Caco-2 (cell line): ENCODE data around the gene IL17RB. TPM values are rescaled to one million over a fixed set of nuclear protein-coding genes. Genes with fewer than 3 reads are reported as not detected.
A peak's percentile ranks its signal among the peaks of the same experiment; 100 is the strongest.

ENCODE experiments used
- BruUV-seq: library from RNA; stranded (reverse); fragments of 400-500 nt; replicated peaks from 2 replicates; lab custom pipeline; 2021; lab: Mats Ljungman, UMichigan
- CTCF ChIA-PET: fragments of 300-600 bp; sonication (Branson Sonifier 250); formaldehyde crosslinking; loops from one replicate; lab custom pipeline; 2022; ENCODE audit warnings: antibody characterized with exemption; lab: Charles Lee
- POLR2A ChIA-PET: fragments of 300-600 bp; sonication (Branson Sonifier 250); formaldehyde crosslinking; loops from one replicate; lab custom pipeline; 2022; ENCODE audit warnings: antibody characterized with exemption; lab: Charles Lee
- DNase-seq, 2 experiments: peaks; one replicate each; pipeline versions ENCODE4 v3.0.0 to v3.0.0-alpha.2; 2020 to 2022
- H3K27me3 ChIP-seq: replicated peaks from 2 replicates; pipeline ENCODE4 v1.6.0; 2011; ENCODE audit warnings: low read length; ENCODE audit not compliant: control insufficient read depth, insufficient read depth
- H3K36me3 ChIP-seq: 2 replicates; pipeline ENCODE4 v1.5.1; 2011; ENCODE audit warnings: low read length; ENCODE audit not compliant: control insufficient read depth, insufficient read depth
- H3K4me1 ChIP-seq: fragments of 250-450 bp; sonication (Bioruptor Pico); 2 replicates; pipeline ENCODE4 v1.5.1; 2020; ENCODE audit warnings: mild to moderate bottlenecking
- H3K4me3 ChIP-seq: 2 replicates; pipeline ENCODE4 v1.5.1; 2011; ENCODE audit warnings: low read depth, mild to moderate bottlenecking, control low read depth, low read length
- H3K9me3 ChIP-seq: fragments of 250-450 bp; sonication (Bioruptor Pico); 2 replicates; pipeline ENCODE4 v1.5.1; 2020; ENCODE audit warnings: mild to moderate bottlenecking, moderate library complexity
- H3K27ac Mint-ChIP-seq: one replicate; pipeline ENCODE4 v1.8.0; 2022; ENCODE audit warnings: mixed read lengths; ENCODE audit not compliant: unreplicated experiment
- H3K27me3 Mint-ChIP-seq: one replicate; pipeline ENCODE4 v1.8.0; 2022; ENCODE audit warnings: mixed read lengths; ENCODE audit not compliant: insufficient read depth, unreplicated experiment
- H3K36me3 Mint-ChIP-seq: one replicate; pipeline ENCODE4 v1.8.0; 2022; ENCODE audit warnings: mild to moderate bottlenecking, mixed read lengths; ENCODE audit not compliant: insufficient read depth, unreplicated experiment
- H3K4me1 Mint-ChIP-seq: one replicate; pipeline ENCODE4 v1.8.0; 2022; ENCODE audit warnings: low read depth, mixed read lengths; ENCODE audit not compliant: unreplicated experiment
- H3K4me3 Mint-ChIP-seq: one replicate; pipeline ENCODE4 v1.8.0; 2022; ENCODE audit warnings: mild to moderate bottlenecking, moderate library complexity, mixed read lengths; ENCODE audit not compliant: unreplicated experiment
- H3K9me3 Mint-ChIP-seq: one replicate; pipeline ENCODE4 v1.8.0; 2022; ENCODE audit warnings: mixed read lengths; ENCODE audit not compliant: unreplicated experiment
- CTCF ChIP-seq, 2 experiments: fragments of 200-600 bp in 1 of 2; IDR thresholded peaks; 1 replicate in 1 of 2; 2 replicates in 1 of 2; pipeline versions ENCODE4 v1.5.1 to v1.8.0; 2011 to 2022; ENCODE audit warnings: antibody characterized with exemption in 1 of 2, control low read depth in 1 of 2, inconsistent platforms in 1 of 2, low read depth in 1 of 2, low read length in 1 of 2, mild to moderate bottlenecking in 1 of 2, moderate library complexity in 1 of 2; ENCODE audit not compliant: insufficient read depth in 1 of 2, severe bottlenecking in 1 of 2, unreplicated experiment in 1 of 2
- intact Hi-C: fragments of 100-400 bp; cut with micrococcal nuclease; formaldehyde crosslinking; loops from one replicate; pipeline ENCODE4 v1.10.0; 2022; ENCODE audit not compliant: unreplicated experiment
- total RNA-seq: library from RNA; stranded (reverse); gene quantifications from 2 replicates; pipeline ENCODE4 v1.2.3, GENCODE V29; 2022

The IL17RB gene
- total RNA-seq, 1 experiment from 2014 or later, result 27.5 TPM

GRCh38 chr3:53805463-53806159 is 40.8 kb upstream of the IL17RB start:
- H3K4me3 Mint-ChIP-seq, result no peak overlapping the region
- peaks cover 25% of the 10 kb centered on the region for H3K4me1 ChIP-seq
- BruUV-seq, result no TSS peak
- H3K4me3 ChIP-seq, result no peak overlapping the region
- no peaks in the 10 kb centered on the region for H3K27me3 ChIP-seq
- peaks cover 20% of the 10 kb centered on the region for H3K4me1 Mint-ChIP-seq
- ChIA-PET CTCF (no interaction called here), POLR2A (no interaction called here)
- no peak for TF ChIP-seq CTCF (IDR thresholded peaks at IDR 0.05; ENCODE audit: insufficient read depth in 1 of 2, low read depth in 1 of 2, low read length in 1 of 2, severe bottlenecking in 1 of 2, unreplicated experiment in 1 of 2)
- H3K27me3 Mint-ChIP-seq, result no peaks in the 10 kb centered on the region
- no peaks in the 10 kb centered on the region for H3K9me3 ChIP-seq
- no peak overlapping the region for H3K27ac Mint-ChIP-seq
- intact Hi-C loops, result loop anchor here (2.0 kb wide), 1 partner anchor 77 kb away; no protein-coding TSS in a partner anchor
- no peaks in the 10 kb centered on the region for H3K9me3 Mint-ChIP-seq
- no peaks in the 10 kb centered on the region for H3K36me3 ChIP-seq
- no peak for DNase-seq
- no peaks in the 10 kb centered on the region for H3K36me3 Mint-ChIP-seq

GRCh38 chr3:53806182-53807116 is 39.9 kb upstream of the IL17RB start:
- CTCF ChIA-PET, result no interaction called here
- BruUV-seq, result no TSS peak
- DNase-seq, result no peak
- no peak for TF ChIP-seq CTCF (IDR thresholded peaks at IDR 0.05; ENCODE audit: insufficient read depth in 1 of 2, low read depth in 1 of 2, low read length in 1 of 2, severe bottlenecking in 1 of 2, unreplicated experiment in 1 of 2)
- no peaks in the 10 kb centered on the region for H3K27me3 ChIP-seq
- H3K4me1 ChIP-seq, result peaks cover 25% of the 10 kb centered on the region
- no peaks in the 10 kb centered on the region for H3K9me3 ChIP-seq
- POLR2A ChIA-PET, result no interaction called here
- peaks cover 5% of the 10 kb centered on the region for H3K36me3 Mint-ChIP-seq
- peaks cover 20% of the 10 kb centered on the region for H3K4me1 Mint-ChIP-seq
- no peak overlapping the region for H3K4me3 ChIP-seq
- H3K27ac Mint-ChIP-seq, result peak overlapping the region; percentile 36
- no peaks in the 10 kb centered on the region for H3K9me3 Mint-ChIP-seq
- no peak overlapping the region for H3K4me3 Mint-ChIP-seq
- intact Hi-C loops, result no loop called here
- no peaks in the 10 kb centered on the region for H3K27me3 Mint-ChIP-seq
- H3K36me3 ChIP-seq, result no peaks in the 10 kb centered on the region

GRCh38 chr3:53807117-53807810 is 39.1 kb upstream of the IL17RB start:
- Histone ChIP-seq H3K27me3 (no peaks in the 10 kb centered on the region), H3K4me3 (no peak overlapping the region), H3K4me1 (peaks cover 25% of the 10 kb centered on the region), H3K9me3 (no peaks in the 10 kb centered on the region), H3K36me3 (no peaks in the 10 kb centered on the region)
- Mint-ChIP-seq H3K36me3 (peaks cover 6% of the 10 kb centered on the region), H3K4me1 (peaks cover 20% of the 10 kb centered on the region), H3K4me3 (no peak overlapping the region), H3K27me3 (no peaks in the 10 kb centered on the region), H3K27ac (peak overlapping the region; percentile 36), H3K9me3 (no peaks in the 10 kb centered on the region)
- BruUV-seq, result no TSS peak
- CTCF ChIA-PET, result no interaction called here
- DNase-seq, result no peak
- TF ChIP-seq CTCF (IDR thresholded peaks at IDR 0.05; ENCODE audit: insufficient read depth in 1 of 2, low read depth in 1 of 2, low read length in 1 of 2, severe bottlenecking in 1 of 2, unreplicated experiment in 1 of 2), result no peak
- intact Hi-C loops, result no loop called here
- POLR2A ChIA-PET, result no interaction called here
